Activated CD4-positive, alpha-beta memory T cell treated with anti-CD3 and anti-CD28 coated beads, Interleukin-2, amount 10 ng/mL, durations not matched to agents 7 days and 5 days (primary cell): ENCODE results near the gene TF. TPM values are rescaled to one million over a fixed set of nuclear protein-coding genes. Genes with fewer than 3 reads are reported as not detected.
"Not testable (repeated sequence)": the region's sequence is repeated elsewhere in the genome, so short reads cannot be mapped to it uniquely, and the experiment has no call there.

Source experiments
- CTCF ChIA-PET: fragments of 350-600 bp; sonication (Branson Sonifier 250); formaldehyde crosslinking; loops from one replicate; lab custom pipeline; 2021; ENCODE audit warnings: antibody characterized with exemption, inconsistent platforms; lab: Charles Lee
- POLR2A ChIA-PET: fragments of 350-600 bp; sonication (Branson Sonifier 250); formaldehyde crosslinking; loops from one replicate; lab custom pipeline; 2021; ENCODE audit warnings: antibody characterized with exemption; lab: Charles Lee
- DNase-seq: peaks from one replicate; pipeline ENCODE4 v3.0.0-alpha.2; 2020
- H3K27ac Mint-ChIP-seq: one replicate; pipeline ENCODE4 v1.8.0; 2021; ENCODE audit warnings: mild to moderate bottlenecking, mixed read lengths
- H3K27me3 Mint-ChIP-seq: one replicate; pipeline ENCODE4 v1.8.0; 2021; ENCODE audit warnings: mixed read lengths
- H3K36me3 Mint-ChIP-seq: one replicate; pipeline ENCODE4 v1.8.0; 2021; ENCODE audit warnings: low read depth, mixed read lengths
- H3K4me1 Mint-ChIP-seq: one replicate; pipeline ENCODE4 v1.8.0; 2021; ENCODE audit warnings: mixed read lengths
- H3K4me3 Mint-ChIP-seq: one replicate; pipeline ENCODE4 v1.8.0; 2021; ENCODE audit warnings: mild to moderate bottlenecking, mixed read lengths
- H3K9me3 Mint-ChIP-seq: one replicate; pipeline ENCODE4 v1.8.0; 2021; ENCODE audit warnings: mixed read lengths
- total RNA-seq, 2 experiments: library from RNA; stranded (reverse); gene quantifications; one replicate each; pipeline ENCODE4 v1.2.3, GENCODE V29; 2021

Gene TF
- total RNA-seq, 2 experiments from 2014 or later: 0.15 to 1.2 TPM

DNA sequence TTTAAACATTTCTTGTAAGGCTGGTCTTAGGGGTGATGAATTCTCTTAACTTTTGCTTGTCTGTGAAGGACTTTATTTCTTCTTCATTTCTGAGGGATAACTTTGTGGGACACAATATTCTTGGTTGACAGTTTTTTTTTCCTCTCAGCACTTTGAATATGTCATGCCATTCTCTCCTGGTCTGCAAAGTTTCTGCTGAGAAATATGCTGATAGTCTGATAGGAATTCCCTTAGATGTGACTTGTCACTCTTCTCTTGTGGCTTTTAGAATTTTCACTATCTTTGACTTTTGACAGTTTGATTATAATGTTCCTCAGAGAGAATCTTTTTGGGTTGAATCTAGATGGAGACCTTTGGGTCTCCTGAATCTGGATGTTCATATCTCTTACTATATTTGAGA is 23.3 kb upstream of the TF start:
- CTCF ChIA-PET: no interaction called here

DNA sequence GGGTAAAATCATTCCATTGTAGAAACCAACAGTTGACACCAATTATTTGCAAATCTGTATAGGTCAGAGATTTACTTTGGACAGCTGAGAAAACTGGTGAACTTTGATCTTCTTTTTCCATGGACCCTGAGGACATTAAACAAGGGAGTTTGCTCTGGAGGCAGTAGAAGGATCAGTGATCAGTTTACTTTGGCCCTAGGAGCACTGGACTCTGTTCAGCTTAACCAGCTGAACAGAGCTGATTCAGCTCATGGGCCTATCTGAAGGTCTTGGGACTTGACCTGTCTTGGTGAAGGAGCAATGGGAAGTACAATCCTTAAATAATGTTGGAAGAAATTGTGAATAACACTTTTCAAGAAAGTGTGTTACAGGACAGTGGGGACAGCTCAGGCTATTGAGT is 15.2 kb upstream of the TF start:
- Mint-ChIP-seq H3K27me3 (peaks cover 14% of the 10 kb centered on the region), H3K4me3 (no peak overlapping the region), H3K4me1 (no peaks in the 10 kb centered on the region), H3K36me3 (peaks cover 4% of the 10 kb centered on the region), H3K27ac (no peak overlapping the region), H3K9me3 (peaks cover 7% of the 10 kb centered on the region)
- CTCF ChIA-PET: no interaction called here
- POLR2A ChIA-PET: no interaction called here
- no peak for DNase-seq

More for the DNA sequence above, 23.3 kb upstream of the TF start:
- no peaks in the 10 kb centered on the region for H3K36me3 Mint-ChIP-seq
- no peak overlapping the region for H3K27ac Mint-ChIP-seq
- no peak for DNase-seq
- H3K4me3 Mint-ChIP-seq: no peak overlapping the region
- POLR2A ChIA-PET: no interaction called here
- H3K27me3 Mint-ChIP-seq: peaks cover 15% of the 10 kb centered on the region
- H3K4me1 Mint-ChIP-seq: no peaks in the 10 kb centered on the region
- H3K9me3 Mint-ChIP-seq: peaks cover 5% of the 10 kb centered on the region

GRCh38 chr3:133732231-133732630 is 14.0 kb upstream of the TF start:
- H3K4me1 Mint-ChIP-seq, H3K27ac Mint-ChIP-seq, H3K9me3 Mint-ChIP-seq, H3K4me3 Mint-ChIP-seq, POLR2A ChIA-PET, DNase-seq, CTCF ChIA-PET, H3K36me3 Mint-ChIP-seq: not testable (repeated sequence)
- peaks cover 20% of the 10 kb centered on the region for H3K27me3 Mint-ChIP-seq

DNA sequence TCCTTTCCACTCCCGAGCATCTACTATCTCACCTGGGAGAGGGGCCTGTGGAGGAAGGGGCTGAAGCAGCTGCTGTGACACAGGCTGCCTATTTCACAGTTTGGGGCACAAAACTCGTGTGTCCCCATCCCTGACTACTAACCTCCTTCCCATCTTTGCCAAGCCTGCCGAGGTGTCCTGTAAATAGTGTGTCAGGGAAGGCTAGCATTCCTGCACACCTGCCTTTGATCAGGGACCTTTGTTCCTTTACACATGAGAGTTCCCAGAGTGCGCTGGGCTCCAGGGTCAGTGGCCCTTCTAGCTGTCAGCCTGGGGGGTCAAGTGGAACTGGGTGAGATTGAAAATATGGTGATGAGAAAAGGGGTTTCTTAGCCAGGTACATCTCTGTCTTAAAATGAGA is 13.0 kb upstream of the TF start:
- Mint-ChIP-seq H3K36me3 (peaks cover 4% of the 10 kb centered on the region), H3K9me3 (peaks cover 7% of the 10 kb centered on the region), H3K4me1 (no peaks in the 10 kb centered on the region), H3K27me3 (peaks cover 30% of the 10 kb centered on the region), H3K27ac (no peak overlapping the region), H3K4me3 (no peak overlapping the region)
- ChIA-PET CTCF (no interaction called here), POLR2A (no interaction called here)
- no peak for DNase-seq

GRCh38 chr3:133734305-133734704 is 11.9 kb upstream of the TF start:
- Mint-ChIP-seq H3K36me3 (peaks cover 4% of the 10 kb centered on the region), H3K4me1 (no peaks in the 10 kb centered on the region), H3K4me3 (no peak overlapping the region), H3K9me3 (peaks cover 7% of the 10 kb centered on the region), H3K27me3 (peaks cover 34% of the 10 kb centered on the region), H3K27ac (no peak overlapping the region)
- CTCF ChIA-PET: interaction anchor here (0.6 kb wide), 1 partner anchor 74 kb away, joined by 3 read pairs; no protein-coding TSS in a partner anchor
- POLR2A ChIA-PET: no interaction called here
- DNase-seq: no peak

GRCh38 chr3:133742351-133743091 is 3.7 kb upstream of the TF start:
- H3K36me3 Mint-ChIP-seq: no peaks in the 10 kb centered on the region
- no peaks in the 10 kb centered on the region for H3K4me1 Mint-ChIP-seq
- DNase-seq: no peak
- ChIA-PET CTCF (no interaction called here), POLR2A (no interaction called here)
- no peak overlapping the region for H3K4me3 Mint-ChIP-seq
- no peaks in the 10 kb centered on the region for H3K9me3 Mint-ChIP-seq
- no peak overlapping the region for H3K27ac Mint-ChIP-seq
- H3K27me3 Mint-ChIP-seq: peaks cover 37% of the 10 kb centered on the region

- Mint-ChIP-seq H3K27ac (no peak overlapping the region), H3K4me3 (no peak overlapping the region), H3K9me3 (no peaks in the 10 kb centered on the region), H3K36me3 (no peaks in the 10 kb centered on the region), H3K27me3 (peaks cover 32% of the 10 kb centered on the region), H3K4me1 (no peaks in the 10 kb centered on the region)
- DNase-seq: no peak
- POLR2A ChIA-PET: no interaction called here
- CTCF ChIA-PET: no interaction called here
Observed at GRCh38 chr3:133744241-133744640, 2.0 kb upstream of the TF start.

DNA sequence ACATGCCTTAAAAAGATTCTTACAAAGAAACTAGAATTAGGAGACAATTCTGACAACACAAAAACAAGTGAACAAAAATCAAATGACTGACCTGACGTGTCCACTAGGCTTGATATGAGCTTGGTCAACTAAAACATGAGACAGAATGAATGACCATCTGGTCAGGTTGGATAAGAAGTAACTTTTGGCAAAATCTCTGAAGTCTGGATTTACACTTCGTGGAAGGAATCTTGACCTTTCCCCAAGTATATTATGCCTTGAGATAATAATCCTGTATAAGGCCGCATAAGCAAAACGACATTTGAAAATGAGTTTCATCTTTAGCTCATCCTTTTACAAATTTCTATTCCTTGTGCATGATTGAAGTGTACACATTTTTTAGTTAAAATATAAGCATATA is 1.1 kb upstream of the TF start:
- CTCF ChIA-PET: interaction anchor here (0.8 kb wide), 1 partner anchor 15 kb away, joined by 3 read pairs; no protein-coding TSS in a partner anchor
- POLR2A ChIA-PET: no interaction called here

DNA sequence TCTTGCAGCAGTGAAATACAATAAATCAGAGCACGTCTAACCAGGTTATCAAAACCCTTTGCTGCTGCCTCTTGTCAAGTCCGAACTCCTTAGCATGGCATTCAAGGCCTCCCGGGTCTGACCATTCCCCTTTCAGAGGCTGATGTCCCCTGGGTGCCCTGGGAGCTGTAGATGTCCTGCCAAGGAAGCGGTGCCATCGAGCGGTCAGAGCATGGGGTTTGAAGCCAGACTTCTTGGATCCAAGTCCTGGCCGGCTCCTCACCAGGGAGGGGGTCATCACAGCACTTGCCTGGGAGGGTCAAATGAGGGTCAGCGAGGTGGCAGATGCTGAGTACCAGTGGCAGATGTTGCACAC is 496 bp downstream of the TF start:
- CTCF ChIA-PET: no interaction called here
- H3K27ac Mint-ChIP-seq: no peak overlapping the region
- no peak for DNase-seq
- H3K4me1 Mint-ChIP-seq: no peaks in the 10 kb centered on the region
- H3K27me3 Mint-ChIP-seq: peaks cover 36% of the 10 kb centered on the region
- no peaks in the 10 kb centered on the region for H3K9me3 Mint-ChIP-seq
- POLR2A ChIA-PET: no interaction called here
- H3K4me3 Mint-ChIP-seq: no peak overlapping the region
- no peaks in the 10 kb centered on the region for H3K36me3 Mint-ChIP-seq

More for the DNA sequence above, 1.1 kb upstream of the TF start:
- DNase-seq: no peak
- Mint-ChIP-seq H3K4me3 (no peak overlapping the region), H3K4me1 (no peaks in the 10 kb centered on the region), H3K27ac (no peak overlapping the region), H3K27me3 (peaks cover 36% of the 10 kb centered on the region), H3K9me3 (no peaks in the 10 kb centered on the region), H3K36me3 (no peaks in the 10 kb centered on the region)

DNA sequence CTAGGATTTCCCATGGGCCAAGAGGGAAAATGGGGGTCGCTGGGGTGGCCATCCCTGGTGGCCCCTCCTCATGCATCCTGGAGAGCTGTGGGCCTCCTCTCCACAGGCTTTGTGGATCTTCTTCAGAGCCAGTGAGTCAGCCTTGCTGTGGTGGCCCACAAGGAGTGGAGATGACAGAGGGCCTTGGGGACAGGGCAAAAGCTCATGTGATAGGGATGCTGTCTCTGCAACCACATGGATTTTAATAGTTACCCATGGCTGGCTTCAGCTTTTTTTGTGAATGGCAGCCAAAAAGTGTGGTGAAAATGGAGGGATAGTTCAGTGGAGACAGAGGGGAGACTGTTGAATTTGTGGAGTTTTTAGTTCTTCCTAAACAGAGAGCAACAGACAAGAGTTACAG is 1.2 kb downstream of the TF start:
- Mint-ChIP-seq H3K36me3 (no peaks in the 10 kb centered on the region), H3K4me3 (no peak overlapping the region), H3K27ac (no peak overlapping the region), H3K4me1 (no peaks in the 10 kb centered on the region), H3K27me3 (peaks cover 35% of the 10 kb centered on the region), H3K9me3 (no peaks in the 10 kb centered on the region)
- DNase-seq: no peak
- ChIA-PET POLR2A (no interaction called here), CTCF (no interaction called here)

DNA sequence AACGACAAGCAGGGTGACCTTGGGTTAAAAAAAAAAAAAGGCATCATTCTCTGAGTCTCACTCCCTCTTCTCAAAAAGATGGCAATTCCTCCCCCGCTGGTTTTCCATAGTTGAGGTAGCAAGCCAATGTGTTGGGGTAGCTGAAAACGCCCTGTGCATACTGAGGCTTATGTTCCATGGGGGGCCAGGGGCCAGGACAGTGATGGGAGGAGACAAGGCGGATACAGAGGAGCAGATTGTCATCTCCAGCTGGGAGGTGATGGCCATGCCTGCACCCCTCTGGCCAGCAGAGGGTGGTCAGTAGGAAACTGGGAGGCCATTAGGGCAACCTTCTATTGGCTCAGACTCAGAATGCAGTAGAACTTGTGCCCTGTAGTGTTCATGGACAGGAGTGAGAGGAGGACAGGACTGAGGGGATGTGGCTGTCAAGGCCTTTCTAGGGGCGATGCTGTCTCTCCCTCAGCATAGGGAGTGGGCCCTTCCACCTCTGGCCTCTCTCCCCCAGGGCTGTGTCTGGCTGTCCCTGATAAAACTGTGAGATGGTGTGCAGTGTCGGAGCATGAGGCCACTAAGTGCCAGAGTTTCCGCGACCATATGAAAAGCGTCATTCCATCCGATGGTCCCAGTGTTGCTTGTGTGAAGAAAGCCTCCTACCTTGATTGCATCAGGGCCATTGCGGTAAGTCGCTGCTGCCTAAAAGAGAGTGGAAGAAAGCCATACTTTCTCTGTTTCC is 1.9 kb downstream of the TF start:
- H3K27me3 Mint-ChIP-seq: peaks cover 35% of the 10 kb centered on the region
- no peaks in the 10 kb centered on the region for H3K4me1 Mint-ChIP-seq
- H3K27ac Mint-ChIP-seq: no peak overlapping the region
- no peaks in the 10 kb centered on the region for H3K36me3 Mint-ChIP-seq
- POLR2A ChIA-PET: no interaction called here
- H3K4me3 Mint-ChIP-seq: no peak overlapping the region
- no peak for DNase-seq
- no peaks in the 10 kb centered on the region for H3K9me3 Mint-ChIP-seq
- CTCF ChIA-PET: no interaction called here

- H3K27me3 Mint-ChIP-seq: peaks cover 30% of the 10 kb centered on the region
- no peaks in the 10 kb centered on the region for H3K4me1 Mint-ChIP-seq
- no peak overlapping the region for H3K4me3 Mint-ChIP-seq
- H3K9me3 Mint-ChIP-seq: no peaks in the 10 kb centered on the region
- POLR2A ChIA-PET: no interaction called here
- no peak overlapping the region for H3K27ac Mint-ChIP-seq
- no peak for DNase-seq
- H3K36me3 Mint-ChIP-seq: no peaks in the 10 kb centered on the region
- CTCF ChIA-PET: interaction anchor here (0.8 kb wide), 1 partner anchor 44 kb away, joined by 4 read pairs; no protein-coding TSS in a partner anchor
Observed at GRCh38 chr3:133749427-133750258, 3.5 kb downstream of the TF start.

GRCh38 chr3:133750259-133750656 is 4.1 kb downstream of the TF start:
- H3K4me3 Mint-ChIP-seq: no peak overlapping the region
- POLR2A ChIA-PET: no interaction called here

More at GRCh38 chr3:133750259-133750656, 4.1 kb downstream of the TF start:
- H3K27me3 Mint-ChIP-seq: peaks cover 25% of the 10 kb centered on the region
- H3K36me3 Mint-ChIP-seq: no peaks in the 10 kb centered on the region
- CTCF ChIA-PET: no interaction called here
- no peak for DNase-seq
- H3K27ac Mint-ChIP-seq: no peak overlapping the region
- no peaks in the 10 kb centered on the region for H3K4me1 Mint-ChIP-seq
- H3K9me3 Mint-ChIP-seq: no peaks in the 10 kb centered on the region
